ENCODE data around the gene SNRPA.
"Not testable (repeated sequence)": the region's sequence is repeated elsewhere in the genome, so short reads cannot be mapped to it uniquely, and the experiment has no call there.

The SNRPA gene

GRCh38 chr19:40747536-40747935, 3.5 kb upstream of the SNRPA start:
- DNase-seq, result no peak

- DNase-seq, result peak; percentile 99
Observed at GRCh38 chr19:40750058-40750873, 737 bp upstream of the SNRPA start, which contains the start of gene ACTMAP. TSS of gene ACTMAP (minus strand) at chr19:40750477. CDS start at chr19:40749803, 674 bp downstream.

- peak; percentile 42 for DNase-seq
Observed at GRCh38 chr19:40752257-40752781, 1.3 kb downstream of the SNRPA start.

- DNase-seq, result peak; percentile 86
Observed at GRCh38 chr19:40754611-40755247, 3.7 kb downstream of the SNRPA start.

- no peak for DNase-seq
Observed at GRCh38 chr19:40755248-40755624, 4.2 kb downstream of the SNRPA start.

- no peak for DNase-seq
Observed at GRCh38 chr19:40755791-40756190, 4.8 kb downstream of the SNRPA start.

GRCh38 chr19:40756502-40757110, 5.6 kb downstream of the SNRPA start:
- peak; percentile 60 for DNase-seq

- DNase-seq, result no peak
Observed at GRCh38 chr19:40758491-40758890, 7.5 kb downstream of the SNRPA start.

- no peak for DNase-seq
Observed at GRCh38 chr19:40759352-40759751, 8.3 kb downstream of the SNRPA start.

- no peak for DNase-seq
Observed at GRCh38 chr19:40762754-40763470, 11.9 kb downstream of the SNRPA start.

GRCh38 chr19:40763526-40763925, 12.5 kb downstream of the SNRPA start:
- DNase-seq, result no peak

GRCh38 chr19:40763963-40764362, 13.0 kb downstream of the SNRPA start:
- DNase-seq, result no peak

- DNase-seq, result not testable (repeated sequence)
Observed at GRCh38 chr19:40766385-40766784, 15.4 kb downstream of the SNRPA start.

GRCh38 chr19:40768869-40769268, 17.9 kb downstream of the SNRPA start:
- no peak for DNase-seq

GRCh38 chr19:40771101-40771862, 20.3 kb downstream of the SNRPA start:
- DNase-seq, result not testable (repeated sequence)

- no peak for DNase-seq
Observed at GRCh38 chr19:40774916-40775631, 24.1 kb downstream of the SNRPA start, which contains the start of gene MIA. TSS of gene MIA (plus strand) at chr19:40775521. CDS start at chr19:40775543, 22 bp downstream.

- no peak for DNase-seq
Observed at GRCh38 chr19:40775632-40776022, 24.6 kb downstream of the SNRPA start.

- no peak for DNase-seq
Observed at GRCh38 chr19:40776364-40776763, 25.4 kb downstream of the SNRPA start.

- peak; percentile 91 for DNase-seq
Observed at GRCh38 chr19:40776932-40777644, 26.1 kb downstream of the SNRPA start.

GRCh38 chr19:40777645-40777936, 26.6 kb downstream of the SNRPA start:
- no peak for DNase-seq

All from stimulated activated CD4-positive, alpha-beta T cell treated with anti-CD3 and anti-CD28 coated beads, Interleukin-15, amount 100 ng/mL, for 24 hours (primary cell).